GM18505 (cell line): ENCODE results near the gene CHST10.

Experiments used
- ATAC-seq: cut with Tn5 transposase; IDR thresholded peaks from one replicate; pipeline ENCODE4 v1.9.1; 2021; ENCODE audit not compliant: unreplicated experiment
- POLR2A ChIP-seq: IDR thresholded peaks from 4 replicates; pipeline ENCODE4 v1.6.1; 2011; ENCODE audit warnings: borderline replicate concordance; ENCODE audit not compliant: insufficient read depth, insufficient read length; ENCODE audit errors: extremely low read depth

The CHST10 gene

DNA sequence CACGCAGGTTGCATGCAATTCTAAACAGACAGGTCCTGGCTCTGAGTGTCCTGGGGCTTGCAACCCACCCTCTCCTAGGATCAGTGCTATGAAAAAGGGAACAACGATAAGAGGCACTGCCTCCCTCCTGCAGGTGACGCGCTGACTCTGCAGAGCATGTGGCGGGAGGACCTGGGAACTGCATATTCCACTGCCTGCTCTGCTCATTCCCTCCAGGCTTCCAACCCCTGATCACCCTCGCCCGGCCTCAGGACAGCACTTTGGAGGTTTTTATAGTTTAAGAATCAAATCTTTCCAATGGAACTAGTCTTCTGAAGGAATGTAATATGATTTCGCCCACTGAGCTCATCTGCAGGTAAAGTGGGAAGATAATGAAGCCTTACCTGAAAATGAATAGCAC lies 8.5 kb downstream of the CHST10 start:
- no peak for TF ChIP-seq POLR2A
- ATAC-seq, result no peak

DNA sequence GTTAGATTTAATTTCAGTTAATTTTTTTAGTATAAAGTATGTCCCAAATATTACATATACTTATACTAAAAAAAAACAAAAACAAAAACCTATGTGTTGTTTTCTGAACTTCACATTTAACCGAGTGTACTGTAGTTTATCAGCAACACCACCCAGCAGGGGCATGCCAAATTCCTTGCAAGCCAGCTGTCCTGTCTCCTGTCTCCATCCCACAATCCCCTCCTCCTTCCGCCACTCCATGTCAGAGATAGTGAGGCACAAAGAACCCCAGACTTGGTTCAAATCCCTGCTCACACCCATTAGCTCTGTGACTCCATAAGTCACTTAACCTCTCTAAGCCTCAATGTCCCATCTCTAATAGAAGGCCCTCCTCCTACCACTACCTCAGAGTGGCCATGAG lies 9.4 kb downstream of the CHST10 start:
- no peak for TF ChIP-seq POLR2A
- no peak for ATAC-seq

DNA sequence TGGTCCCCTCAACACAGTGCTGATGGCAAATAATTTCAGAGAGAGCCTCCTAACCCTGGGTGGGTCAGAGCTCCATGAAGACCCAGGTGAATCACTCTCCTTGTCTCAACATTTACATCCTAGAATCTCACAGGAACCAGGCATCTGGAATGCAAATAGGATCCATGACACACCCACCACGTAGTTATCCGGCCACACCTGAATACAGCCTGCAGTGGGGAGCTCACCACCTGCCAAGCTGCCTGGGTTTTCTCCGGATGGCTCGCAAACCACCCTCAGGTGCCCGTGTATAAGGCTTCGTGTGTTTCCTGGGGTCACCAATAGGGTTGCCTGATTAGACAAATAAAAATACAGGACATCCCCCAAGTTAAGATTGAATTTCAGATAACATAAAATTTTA lies 9.9 kb downstream of the CHST10 start:
- ATAC-seq, result no peak
- no peak for TF ChIP-seq POLR2A

DNA sequence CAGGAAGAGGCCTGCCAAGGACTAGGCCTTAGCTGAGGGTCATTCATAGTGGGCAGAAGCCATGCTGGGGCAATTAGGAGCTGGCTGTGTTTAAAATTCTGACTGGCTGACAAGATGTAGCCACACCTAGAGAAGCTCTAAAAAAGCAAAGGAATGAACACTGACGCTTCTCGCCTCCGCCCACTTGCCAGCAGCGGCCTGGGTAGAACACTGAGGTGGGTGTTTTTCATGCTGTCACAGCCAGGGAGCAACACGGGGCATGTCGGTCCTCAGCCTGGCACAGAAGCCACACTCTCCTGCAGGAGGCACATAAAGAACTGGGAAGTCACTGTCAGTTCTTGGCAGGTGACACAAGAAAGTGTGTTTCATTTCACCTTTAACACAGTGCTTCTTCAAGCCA lies 10.4 kb downstream of the CHST10 start:
- ATAC-seq, result no peak
- TF ChIP-seq POLR2A, result no peak

DNA sequence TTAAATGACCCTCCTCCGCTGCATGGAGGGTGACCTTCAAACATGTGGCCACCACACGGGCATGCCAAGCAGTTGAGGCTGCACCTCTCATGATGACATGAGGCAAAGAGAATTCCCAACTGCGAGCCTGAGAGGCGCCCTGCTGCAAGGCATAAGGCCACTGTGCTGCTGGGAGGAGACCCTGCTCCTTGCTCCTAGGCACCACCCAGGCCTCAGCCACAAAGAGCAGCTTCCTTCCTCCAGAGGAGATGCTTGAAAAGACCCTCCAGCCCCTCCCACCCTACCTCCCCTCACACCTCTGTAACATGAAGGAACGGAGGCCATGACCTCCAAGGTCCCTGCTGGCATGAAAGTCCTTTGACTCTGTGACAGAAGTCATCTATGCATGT lies 11.4 kb downstream of the CHST10 start:
- TF ChIP-seq POLR2A, result no peak

DNA sequence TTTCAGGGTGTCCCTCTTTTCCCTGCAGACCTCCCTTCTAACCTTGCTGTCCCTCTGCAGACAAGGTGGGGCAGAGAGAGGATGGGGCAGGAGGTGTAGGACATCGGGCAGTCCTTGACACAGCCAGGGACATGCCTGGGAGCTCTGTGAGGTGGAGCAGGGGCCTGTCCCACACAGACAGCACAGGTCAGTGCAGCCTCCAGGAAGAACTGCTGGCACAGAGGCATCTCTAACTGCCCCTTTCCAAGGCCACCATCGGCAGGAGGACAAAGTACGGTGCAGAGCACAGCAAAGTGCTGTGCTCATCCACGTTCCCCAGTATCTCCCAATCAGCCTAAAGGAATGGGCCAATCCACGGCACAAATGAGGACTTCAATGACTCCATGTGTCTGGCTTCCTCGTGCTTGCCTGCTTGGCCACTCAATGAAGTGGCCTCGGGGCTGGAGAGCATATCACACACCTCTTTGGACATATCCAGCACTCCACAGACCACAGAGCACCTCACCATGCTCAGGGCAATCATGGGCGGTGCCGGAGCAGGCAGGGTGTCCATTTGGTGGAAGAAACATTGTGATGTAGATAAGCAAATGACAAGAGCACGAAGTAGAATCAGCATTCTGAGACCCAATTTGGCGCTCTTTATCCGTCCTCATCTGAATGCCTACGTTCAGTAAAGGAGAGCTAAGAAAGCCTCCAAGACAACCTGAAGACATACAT lies 11.9 kb downstream of the CHST10 start:
- ATAC-seq, result no peak
- TF ChIP-seq POLR2A, result no peak

More for the DNA sequence above, 11.4 kb downstream of the CHST10 start:
- no peak for ATAC-seq

DNA sequence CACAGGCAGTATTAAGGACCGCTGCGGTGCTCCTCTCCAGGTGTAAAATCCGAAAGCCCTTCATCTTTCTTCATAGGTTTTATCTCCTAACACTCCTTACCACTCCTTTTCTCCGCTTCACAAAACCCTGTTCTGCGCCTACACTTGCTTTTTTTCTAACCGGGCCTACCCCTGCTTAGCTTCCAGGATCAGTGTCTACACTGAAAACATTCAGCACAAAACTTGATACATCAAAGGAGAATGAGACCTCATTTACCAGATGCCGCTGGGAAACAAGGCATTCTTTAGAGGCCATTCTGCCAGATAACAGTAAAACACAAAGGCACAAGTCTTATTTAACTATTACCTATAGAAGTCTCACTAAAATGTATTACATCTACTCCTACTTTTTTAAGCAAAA lies 13.1 kb downstream of the CHST10 start:
- no peak for TF ChIP-seq POLR2A
- no peak for ATAC-seq

DNA sequence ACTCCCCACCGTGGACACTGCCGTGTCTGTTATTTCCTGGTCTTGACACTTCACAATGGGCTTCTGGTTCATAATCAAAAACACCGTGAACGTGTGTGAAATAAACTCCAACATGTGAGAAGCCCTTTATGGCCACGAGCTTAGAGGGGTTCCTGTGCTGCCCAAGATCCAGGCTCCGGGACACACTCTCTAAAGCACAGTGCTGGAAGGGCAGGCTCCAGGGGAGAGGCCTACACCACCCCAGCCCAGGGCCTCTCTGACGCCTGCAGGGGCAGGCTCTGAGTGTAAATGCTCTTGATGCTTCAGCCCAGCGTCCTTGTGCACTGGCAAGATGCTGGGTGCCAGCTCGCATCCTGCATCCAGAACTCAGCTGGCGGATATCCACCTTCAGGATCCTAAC lies 13.7 kb downstream of the CHST10 start:
- ATAC-seq, result no peak
- TF ChIP-seq POLR2A, result no peak

DNA sequence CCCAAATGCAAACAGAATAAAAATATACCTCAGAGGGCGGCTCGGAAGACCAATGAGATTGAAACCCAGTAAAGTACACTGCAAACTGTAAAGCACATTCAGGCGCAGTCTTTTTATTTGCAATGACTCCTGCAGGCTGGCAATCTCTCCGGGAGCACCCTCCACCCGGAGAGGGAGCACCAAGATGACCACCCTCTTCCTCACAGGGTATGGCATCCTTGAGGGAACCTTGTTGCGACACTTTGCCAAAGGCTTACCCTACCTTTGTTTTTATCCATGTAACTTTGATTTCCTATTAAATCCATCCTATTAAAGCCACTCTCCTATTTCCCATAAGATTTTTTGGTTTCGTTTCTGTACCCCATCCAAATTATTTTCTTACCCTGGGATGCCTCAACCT lies 16.2 kb downstream of the CHST10 start:
- no peak for TF ChIP-seq POLR2A
- ATAC-seq, result no peak

DNA sequence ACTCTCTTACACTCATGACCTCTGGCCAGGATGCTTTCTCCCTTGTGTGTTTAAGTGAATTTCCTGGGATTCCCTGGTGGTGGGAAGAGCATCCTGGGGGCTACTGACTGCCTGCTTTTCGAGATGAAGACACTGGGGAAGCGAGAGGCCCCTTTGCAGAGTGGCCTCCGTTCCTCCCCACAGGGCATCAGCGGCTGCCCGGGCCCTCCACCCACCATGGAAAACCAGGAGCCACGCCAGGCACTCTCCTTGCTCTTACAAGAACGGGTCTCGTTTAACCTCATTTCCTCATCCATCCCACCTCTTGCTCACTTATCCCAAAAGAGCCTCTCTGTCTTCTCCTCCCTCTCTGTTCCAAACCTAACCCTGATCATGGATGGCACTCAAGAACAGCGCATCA lies 17.8 kb downstream of the CHST10 start:
- no peak for TF ChIP-seq POLR2A
- no peak for ATAC-seq

DNA sequence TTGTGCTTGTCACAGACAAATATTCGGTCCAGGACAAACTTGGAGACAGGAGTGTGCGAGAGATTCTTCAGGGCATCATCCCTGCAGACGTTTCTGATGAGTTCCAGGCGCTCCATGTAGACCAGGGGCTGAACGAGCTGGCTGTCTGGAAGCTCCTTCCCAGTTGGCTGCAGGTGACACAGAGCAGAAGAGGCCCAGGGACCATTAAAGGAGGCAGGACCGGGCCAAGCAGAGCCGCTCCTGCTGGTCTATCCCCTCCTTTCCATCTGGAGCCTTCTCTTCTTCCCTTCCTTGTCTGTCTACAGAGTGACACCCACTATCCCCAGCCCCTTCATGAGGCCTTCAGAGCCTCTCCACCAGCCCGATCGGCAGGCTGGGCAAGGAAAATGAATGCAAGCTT lies 19.5 kb downstream of the CHST10 start:
- no peak for TF ChIP-seq POLR2A
- ATAC-seq, result no peak

DNA sequence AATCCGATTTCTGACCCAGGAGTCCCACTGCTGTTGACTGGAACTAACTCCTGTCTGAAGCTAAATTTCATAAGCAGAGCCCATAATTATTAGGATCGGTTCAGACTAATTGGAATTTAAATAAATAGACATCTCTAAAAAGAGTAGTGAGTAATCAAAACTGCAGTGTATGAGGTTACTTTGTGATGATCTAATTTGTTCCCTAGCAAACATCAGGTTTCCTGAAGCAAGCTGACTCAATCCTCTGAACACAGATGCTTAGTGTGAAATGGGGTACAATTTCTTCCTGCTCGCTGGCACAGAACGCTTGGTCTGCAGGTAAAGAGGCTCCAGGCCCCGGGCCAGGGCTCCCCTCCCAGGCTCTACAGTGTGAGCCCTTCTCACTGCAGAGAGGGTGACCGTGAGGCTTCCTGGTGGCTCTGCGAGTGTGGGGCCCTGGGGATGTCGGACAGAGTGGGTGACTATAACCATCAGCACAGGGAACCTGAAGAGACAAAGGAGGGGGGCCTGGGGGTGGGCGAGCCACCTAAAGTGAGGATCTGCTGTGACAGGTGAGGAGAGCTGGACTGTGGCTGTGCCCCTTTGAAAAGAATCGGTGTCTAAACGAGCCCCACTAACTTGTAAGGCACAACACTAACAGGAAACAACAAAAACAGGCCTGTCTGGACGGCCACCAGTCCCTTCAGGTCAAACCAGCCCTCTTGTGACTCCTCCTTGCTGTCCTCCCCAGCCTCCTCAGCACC lies 20.2 kb downstream of the CHST10 start:
- ATAC-seq, result no peak
- TF ChIP-seq POLR2A, result no peak

DNA sequence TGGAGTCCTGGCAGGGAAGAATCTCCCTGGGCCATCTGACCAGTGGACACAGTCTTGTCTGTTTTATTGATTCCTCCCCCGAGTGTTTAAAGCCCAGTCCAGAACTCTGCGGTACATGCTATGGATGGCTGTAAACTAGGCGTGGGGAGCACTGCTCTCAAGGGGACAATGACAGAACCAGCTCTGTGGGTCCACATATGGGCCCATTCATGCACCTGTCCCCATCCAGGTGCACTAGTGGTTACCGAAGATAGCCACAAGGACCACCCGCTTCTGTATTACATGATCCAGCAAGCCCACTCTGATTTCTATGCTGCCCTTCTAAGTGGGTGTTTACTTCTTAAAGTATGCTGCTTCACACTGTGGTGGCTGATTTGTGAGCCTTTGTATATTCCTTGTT lies 21.0 kb downstream of the CHST10 start:
- no peak for TF ChIP-seq POLR2A
- ATAC-seq, result no peak
